Measurements from ENCODE around the gene EYA4.

DNA sequence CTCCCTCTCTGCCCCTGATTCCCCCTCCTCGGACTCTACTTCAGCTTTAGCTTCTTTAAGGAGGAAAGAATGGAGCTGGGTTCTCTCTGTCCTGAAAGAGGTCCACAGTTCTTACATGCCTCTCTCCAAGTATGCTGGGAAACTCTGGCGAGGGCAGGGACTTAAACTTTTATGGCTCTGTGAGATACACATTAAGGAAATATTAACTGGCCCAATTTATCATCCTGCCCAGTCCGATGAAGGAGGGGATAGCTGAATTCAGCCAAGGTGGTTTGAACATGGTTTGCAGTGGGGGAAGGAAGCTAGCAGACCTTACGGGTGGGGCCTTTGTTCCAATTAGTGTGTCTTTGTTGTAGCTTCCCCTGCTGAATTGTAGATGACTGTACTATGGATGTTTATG is 121.7 kb downstream of the EYA4 start:
- TF ChIP-seq NRF1 (IDR thresholded peaks at IDR 0.05; ENCODE audit: low read depth, low read length) (no peak), YY1 (IDR thresholded peaks at IDR 0.05; ENCODE audit: low read depth) (no peak), GABPA (IDR thresholded peaks at IDR 0.05; ENCODE audit: low read depth) (no peak), FOXM1 (IDR thresholded peaks at IDR 0.05; ENCODE audit: low read depth) (no peak), USF2 (IDR thresholded peaks at IDR 0.05; ENCODE audit: borderline replicate concordance, low read depth, low read length) (no peak), CTCF (IDR thresholded peaks at IDR 0.05) (no peak), NFIC (IDR thresholded peaks at IDR 0.05; ENCODE audit: borderline replicate concordance) (no peak), SMC3 (IDR thresholded peaks at IDR 0.05; ENCODE audit: low read depth, low read length) (no peak), FOXJ3 (CRISPR knock-in tag; IDR thresholded peaks at IDR 0.05) (no peak), RAD21 (IDR thresholded peaks at IDR 0.05; ENCODE audit: low read length) (no peak)
- TF ChIP-seq, protein P1, sequence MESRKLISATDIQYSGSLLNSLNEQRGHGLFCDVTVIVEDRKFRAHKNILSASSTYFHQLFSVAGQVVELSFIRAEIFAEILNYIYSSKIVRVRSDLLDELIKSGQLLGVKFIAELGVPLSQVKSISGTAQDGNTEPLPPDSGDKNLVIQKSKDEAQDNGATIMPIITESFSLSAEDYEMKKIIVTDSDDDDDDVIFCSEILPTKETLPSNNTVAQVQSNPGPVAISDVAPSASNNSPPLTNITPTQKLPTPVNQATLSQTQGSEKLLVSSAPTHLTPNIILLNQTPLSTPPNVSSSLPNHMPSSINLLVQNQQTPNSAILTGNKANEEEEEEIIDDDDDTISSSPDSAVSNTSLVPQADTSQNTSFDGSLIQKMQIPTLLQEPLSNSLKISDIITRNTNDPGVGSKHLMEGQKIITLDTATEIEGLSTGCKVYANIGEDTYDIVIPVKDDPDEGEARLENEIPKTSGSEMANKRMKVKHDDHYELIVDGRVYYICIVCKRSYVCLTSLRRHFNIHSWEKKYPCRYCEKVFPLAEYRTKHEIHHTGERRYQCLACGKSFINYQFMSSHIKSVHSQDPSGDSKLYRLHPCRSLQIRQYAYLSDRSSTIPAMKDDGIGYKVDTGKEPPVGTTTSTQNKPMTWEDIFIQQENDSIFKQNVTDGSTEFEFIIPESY (IDR thresholded peaks at IDR 0.05; ENCODE audit: borderline replicate concordance, low read depth), result no peak
- TF ChIP-seq, protein P2, sequence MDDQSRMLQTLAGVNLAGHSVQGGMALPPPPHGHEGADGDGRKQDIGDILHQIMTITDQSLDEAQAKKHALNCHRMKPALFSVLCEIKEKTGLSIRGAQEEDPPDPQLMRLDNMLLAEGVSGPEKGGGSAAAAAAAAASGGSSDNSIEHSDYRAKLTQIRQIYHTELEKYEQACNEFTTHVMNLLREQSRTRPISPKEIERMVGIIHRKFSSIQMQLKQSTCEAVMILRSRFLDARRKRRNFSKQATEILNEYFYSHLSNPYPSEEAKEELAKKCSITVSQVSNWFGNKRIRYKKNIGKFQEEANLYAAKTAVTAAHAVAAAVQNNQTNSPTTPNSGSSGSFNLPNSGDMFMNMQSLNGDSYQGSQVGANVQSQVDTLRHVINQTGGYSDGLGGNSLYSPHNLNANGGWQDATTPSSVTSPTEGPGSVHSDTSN (IDR thresholded peaks at IDR 0.05), result no peak
